ENCODE measurements around the gene FMN2.

DNA sequence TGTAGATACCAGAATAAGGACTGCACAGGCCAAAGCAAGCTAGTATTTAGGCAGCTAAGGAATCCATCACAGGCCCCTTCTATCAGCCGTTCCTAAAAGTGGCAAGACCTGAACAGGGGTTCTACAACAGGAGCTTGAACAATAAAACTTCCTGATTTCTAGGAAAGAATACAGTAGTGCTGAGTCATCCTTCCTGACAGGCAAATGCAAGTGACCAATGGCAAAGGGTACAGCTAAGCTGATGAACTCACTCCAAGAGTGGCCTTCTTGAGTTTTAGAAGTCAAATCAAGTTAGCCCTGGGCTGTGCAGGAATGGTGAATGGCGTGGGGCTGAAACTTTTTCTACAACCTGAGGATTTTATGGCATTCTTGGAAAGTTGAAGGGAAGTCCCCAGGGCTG is 407.3 kb downstream of the FMN2 start:
- TF ChIP-seq, protein P1, sequence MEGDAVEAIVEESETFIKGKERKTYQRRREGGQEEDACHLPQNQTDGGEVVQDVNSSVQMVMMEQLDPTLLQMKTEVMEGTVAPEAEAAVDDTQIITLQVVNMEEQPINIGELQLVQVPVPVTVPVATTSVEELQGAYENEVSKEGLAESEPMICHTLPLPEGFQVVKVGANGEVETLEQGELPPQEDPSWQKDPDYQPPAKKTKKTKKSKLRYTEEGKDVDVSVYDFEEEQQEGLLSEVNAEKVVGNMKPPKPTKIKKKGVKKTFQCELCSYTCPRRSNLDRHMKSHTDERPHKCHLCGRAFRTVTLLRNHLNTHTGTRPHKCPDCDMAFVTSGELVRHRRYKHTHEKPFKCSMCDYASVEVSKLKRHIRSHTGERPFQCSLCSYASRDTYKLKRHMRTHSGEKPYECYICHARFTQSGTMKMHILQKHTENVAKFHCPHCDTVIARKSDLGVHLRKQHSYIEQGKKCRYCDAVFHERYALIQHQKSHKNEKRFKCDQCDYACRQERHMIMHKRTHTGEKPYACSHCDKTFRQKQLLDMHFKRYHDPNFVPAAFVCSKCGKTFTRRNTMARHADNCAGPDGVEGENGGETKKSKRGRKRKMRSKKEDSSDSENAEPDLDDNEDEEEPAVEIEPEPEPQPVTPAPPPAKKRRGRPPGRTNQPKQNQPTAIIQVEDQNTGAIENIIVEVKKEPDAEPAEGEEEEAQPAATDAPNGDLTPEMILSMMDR (IDR thresholded peaks at IDR 0.05) = no peak
- TF ChIP-seq POLR2A (IDR thresholded peaks at IDR 0.05) = no peak
- no peak for TF ChIP-seq EP300 (IDR thresholded peaks at IDR 0.05)
